ENCODE data around the gene NDEL1.

Gene NDEL1

DNA sequence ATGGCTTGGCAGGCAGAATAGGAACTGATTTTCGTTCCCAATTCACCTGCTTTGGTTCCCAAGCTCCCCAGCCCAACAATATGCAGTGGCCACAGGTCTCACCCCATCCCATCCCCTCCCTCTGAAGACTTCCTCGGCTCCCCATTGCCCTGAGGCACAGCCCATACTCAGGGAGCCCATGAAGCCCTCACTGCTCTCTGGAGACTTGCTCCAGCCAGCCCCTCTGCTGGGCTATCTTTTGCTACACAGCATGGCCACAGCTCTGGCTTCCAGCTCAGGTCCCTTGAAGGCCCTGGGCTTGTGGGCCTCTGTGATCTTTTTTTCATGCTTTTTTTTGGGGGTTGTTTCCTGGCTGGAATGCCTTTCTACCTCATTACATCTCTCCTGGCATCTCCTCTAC, 29.5 kb upstream of the NDEL1 start:
- H3K27ac ChIP-seq, result no peak overlapping the region
- TF ChIP-seq, protein P1, sequence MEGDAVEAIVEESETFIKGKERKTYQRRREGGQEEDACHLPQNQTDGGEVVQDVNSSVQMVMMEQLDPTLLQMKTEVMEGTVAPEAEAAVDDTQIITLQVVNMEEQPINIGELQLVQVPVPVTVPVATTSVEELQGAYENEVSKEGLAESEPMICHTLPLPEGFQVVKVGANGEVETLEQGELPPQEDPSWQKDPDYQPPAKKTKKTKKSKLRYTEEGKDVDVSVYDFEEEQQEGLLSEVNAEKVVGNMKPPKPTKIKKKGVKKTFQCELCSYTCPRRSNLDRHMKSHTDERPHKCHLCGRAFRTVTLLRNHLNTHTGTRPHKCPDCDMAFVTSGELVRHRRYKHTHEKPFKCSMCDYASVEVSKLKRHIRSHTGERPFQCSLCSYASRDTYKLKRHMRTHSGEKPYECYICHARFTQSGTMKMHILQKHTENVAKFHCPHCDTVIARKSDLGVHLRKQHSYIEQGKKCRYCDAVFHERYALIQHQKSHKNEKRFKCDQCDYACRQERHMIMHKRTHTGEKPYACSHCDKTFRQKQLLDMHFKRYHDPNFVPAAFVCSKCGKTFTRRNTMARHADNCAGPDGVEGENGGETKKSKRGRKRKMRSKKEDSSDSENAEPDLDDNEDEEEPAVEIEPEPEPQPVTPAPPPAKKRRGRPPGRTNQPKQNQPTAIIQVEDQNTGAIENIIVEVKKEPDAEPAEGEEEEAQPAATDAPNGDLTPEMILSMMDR (IDR thresholded peaks at IDR 0.05), result no peak
- no peak for TF ChIP-seq ZFX (IDR thresholded peaks at IDR 0.05; ENCODE audit: borderline replicate concordance)

DNA sequence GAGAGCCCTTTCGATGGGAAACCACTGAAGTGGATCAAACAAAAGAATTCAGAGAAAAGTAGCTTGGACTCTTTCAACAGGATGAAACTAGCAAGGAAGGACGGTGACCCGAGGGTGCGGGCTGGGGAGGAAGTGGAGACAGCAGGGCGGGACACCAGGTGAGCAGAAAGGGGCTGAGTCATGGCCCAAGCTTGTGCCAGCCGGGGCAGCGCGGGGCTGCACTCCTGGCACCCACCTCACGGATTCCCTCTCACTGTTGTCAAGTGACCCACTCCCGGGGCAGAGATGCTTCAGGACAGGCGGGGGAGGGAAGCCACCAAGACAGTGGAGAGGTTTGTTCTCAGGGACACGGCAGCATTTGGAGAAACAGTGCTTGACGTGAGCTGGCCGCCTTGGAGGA, 27.3 kb upstream of the NDEL1 start:
- TF ChIP-seq, protein P1 (IDR thresholded peaks at IDR 0.05), result no peak
- TF ChIP-seq ZFX (IDR thresholded peaks at IDR 0.05; ENCODE audit: borderline replicate concordance), result no peak
- H3K27ac ChIP-seq, result no peak overlapping the region

DNA sequence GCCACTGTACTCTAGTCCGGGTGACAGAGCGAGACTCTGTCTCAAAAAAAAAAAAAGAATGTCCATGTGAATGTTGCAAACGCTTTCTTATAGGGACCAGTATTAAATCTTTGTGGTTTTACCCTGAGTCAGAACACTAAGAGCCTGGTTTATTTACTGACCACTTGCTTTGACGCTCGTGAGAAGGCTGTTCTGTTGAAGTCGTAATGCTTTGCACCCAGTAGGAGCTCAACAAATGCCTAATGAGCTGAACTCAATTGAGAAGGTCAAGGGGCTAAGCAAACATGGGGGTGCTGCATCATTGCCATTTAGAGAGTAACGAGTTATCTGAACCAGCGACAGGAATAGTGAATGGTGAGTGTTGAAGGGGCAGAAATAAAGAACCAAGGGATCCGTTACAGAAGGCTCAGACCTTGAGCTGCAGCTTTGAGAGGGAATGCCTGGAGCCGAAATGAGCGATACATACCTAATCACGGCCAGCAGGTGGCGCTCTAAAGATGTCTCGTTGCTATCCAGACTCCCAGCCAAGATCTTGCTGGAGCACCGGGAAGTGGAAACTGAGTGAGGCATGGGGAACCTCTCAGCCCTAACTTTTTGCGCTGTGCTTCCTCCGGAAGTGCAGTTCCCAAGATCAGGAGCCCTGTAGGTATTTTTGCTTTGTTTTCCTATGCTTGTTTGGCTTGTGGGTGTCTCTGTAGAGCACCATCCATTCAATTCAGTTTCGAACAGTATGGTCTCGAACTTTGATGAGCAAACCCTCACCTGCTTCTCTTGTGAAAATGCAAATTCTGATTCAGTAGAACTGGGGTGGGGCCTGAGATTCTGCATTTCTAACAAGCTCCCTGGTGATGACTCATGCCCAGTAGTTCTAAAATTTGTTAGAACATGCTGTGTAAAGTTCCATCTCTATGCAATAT, 25.5 kb upstream of the NDEL1 start:
- no peak overlapping the region for H3K27ac ChIP-seq
- TF ChIP-seq, protein P1 (IDR thresholded peaks at IDR 0.05), result peak; percentile 89
- no peak for TF ChIP-seq ZFX (IDR thresholded peaks at IDR 0.05; ENCODE audit: borderline replicate concordance)

DNA sequence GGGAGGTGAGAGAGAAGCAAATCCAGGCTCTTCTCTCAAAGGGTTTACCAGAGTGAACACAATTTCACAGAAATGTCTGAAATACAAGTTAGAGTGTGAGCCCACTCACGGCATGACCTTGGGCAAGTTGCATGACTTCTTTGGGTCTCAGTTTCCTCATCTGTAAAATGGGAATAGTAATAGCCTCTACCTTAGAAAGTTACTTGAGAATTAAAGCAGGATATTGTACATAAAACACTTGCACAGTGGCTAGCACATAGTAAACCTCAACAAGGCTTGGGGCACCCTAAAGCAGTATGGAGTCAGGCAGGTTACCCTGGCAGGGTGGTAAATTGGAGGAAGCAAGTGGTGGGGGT, 24.8 kb upstream of the NDEL1 start:
- H3K27ac ChIP-seq, result no peak overlapping the region
- TF ChIP-seq, protein P1 (IDR thresholded peaks at IDR 0.05), result no peak
- TF ChIP-seq ZFX (IDR thresholded peaks at IDR 0.05; ENCODE audit: borderline replicate concordance), result no peak

DNA sequence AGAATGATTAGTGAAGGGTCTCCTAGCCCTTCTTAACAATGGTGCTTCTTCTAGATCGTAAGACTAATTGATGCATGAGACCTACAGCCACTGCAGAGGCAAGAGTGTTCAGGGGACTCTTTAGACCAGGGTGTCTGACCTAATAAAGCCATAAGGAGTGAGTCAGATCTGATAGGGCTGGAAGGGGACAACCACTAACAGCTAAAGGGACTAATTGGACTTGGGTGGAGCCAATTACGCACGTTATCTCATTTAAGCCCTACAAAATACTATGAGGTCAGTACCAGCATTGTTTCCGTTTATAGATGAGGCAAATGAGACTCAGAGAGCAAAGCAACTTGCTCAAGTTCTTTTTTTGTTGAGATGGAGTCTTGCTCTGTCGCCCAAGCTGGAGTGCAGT, 23.6 kb upstream of the NDEL1 start:
- TF ChIP-seq, protein P1 (IDR thresholded peaks at IDR 0.05), result no peak
- TF ChIP-seq ZFX (IDR thresholded peaks at IDR 0.05; ENCODE audit: borderline replicate concordance), result no peak

DNA sequence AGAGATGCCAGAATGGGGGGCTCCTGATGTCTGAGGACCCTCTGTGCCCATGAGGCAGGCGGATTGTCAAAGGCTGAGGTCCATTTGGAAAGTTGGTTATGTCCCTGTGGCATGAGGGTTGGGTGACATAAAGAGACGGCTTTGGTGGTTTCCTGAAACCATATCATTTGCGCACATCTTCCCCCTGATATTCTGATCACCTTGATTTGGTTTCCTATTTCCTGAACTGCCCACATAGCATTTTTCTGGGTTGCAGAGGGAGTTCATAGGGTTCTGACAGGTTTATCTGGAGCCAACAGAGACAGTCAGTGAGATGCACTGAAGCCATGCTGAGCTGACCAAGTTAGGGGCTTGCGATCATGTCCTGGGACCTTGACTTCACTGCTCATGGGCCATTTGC, 22.4 kb upstream of the NDEL1 start:
- H3K27ac ChIP-seq, result no peak overlapping the region
- no peak for TF ChIP-seq ZFX (IDR thresholded peaks at IDR 0.05; ENCODE audit: borderline replicate concordance)
- TF ChIP-seq, protein P1 (IDR thresholded peaks at IDR 0.05), result no peak

More for the DNA sequence above, 23.6 kb upstream of the NDEL1 start:
- no peak overlapping the region for H3K27ac ChIP-seq

DNA sequence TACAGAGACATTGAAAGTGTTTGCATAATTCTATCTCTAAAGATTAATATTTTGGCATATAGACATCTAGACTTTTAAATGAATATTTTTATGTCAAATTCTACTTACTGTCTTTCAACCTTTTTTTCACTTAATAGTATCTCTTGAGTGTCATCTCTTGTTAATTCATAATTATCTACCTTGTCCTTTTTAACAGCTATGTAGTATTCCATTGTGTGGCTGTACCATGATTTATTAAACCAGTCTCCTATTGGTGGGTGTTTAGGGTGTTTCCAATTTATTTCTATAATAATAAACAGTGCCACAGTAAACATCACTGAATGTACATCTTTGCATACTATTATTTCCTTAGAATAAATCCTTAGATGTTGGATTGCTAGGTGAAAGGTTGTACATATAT, 21.7 kb upstream of the NDEL1 start:
- TF ChIP-seq, protein P1 (IDR thresholded peaks at IDR 0.05), result no peak

More for the DNA sequence above, 21.7 kb upstream of the NDEL1 start:
- no peak overlapping the region for H3K27ac ChIP-seq

All from 22Rv1 (cell line).